Hematopoietic multipotent progenitor cell treated with erythropoietin and hydrocortisone succinate and interleukin-3 and kit ligand, for 8 days (in vitro differentiated cells): ENCODE results near the gene PHACTR2.
"Not testable (repeated sequence)": the region's sequence is repeated elsewhere in the genome, so short reads cannot be mapped to it uniquely, and the experiment has no call there.

ENCODE experiments used
- DNase-seq: peaks from one replicate; pipeline ENCODE4 v3.0.0-alpha.2; 2015

PHACTR2 gene

GRCh38 chr6:143677891-143678791 is at the start of gene PHACTR2:
Gene PHACTR2, plus strand, starts transcription at chr6:143677965. Its CDS starts 199 bp downstream, at chr6:143678164.
- peak; percentile 65 for DNase-seq

GRCh38 chr6:143629104-143630080 is 48.4 kb upstream of the PHACTR2 start:
- no peak for DNase-seq

- DNase-seq = not testable (repeated sequence)
Observed at GRCh38 chr6:143631196-143631595, 46.6 kb upstream of the PHACTR2 start.

GRCh38 chr6:143632894-143633293 is 44.9 kb upstream of the PHACTR2 start:
- DNase-seq = no peak

- DNase-seq = peak; percentile 12
Observed at GRCh38 chr6:143634486-143634885, 43.3 kb upstream of the PHACTR2 start.

GRCh38 chr6:143637691-143638090 is 40.1 kb upstream of the PHACTR2 start:
- DNase-seq = no peak

GRCh38 chr6:143642403-143642802 is 35.4 kb upstream of the PHACTR2 start:
- no peak for DNase-seq

- no peak for DNase-seq
Observed at GRCh38 chr6:143647191-143647590, 30.6 kb upstream of the PHACTR2 start.

- DNase-seq = no peak
Observed at GRCh38 chr6:143647732-143648131, 30.0 kb upstream of the PHACTR2 start.

- not testable (repeated sequence) for DNase-seq
Observed at GRCh38 chr6:143649319-143649718, 28.4 kb upstream of the PHACTR2 start.

- DNase-seq = not testable (repeated sequence)
Observed at GRCh38 chr6:143651328-143651727, 26.4 kb upstream of the PHACTR2 start.

- DNase-seq = no peak
Observed at GRCh38 chr6:143652841-143653331, 24.9 kb upstream of the PHACTR2 start.

- DNase-seq = no peak
Observed at GRCh38 chr6:143655541-143655940, 22.2 kb upstream of the PHACTR2 start.

- no peak for DNase-seq
Observed at GRCh38 chr6:143656026-143656425, 21.7 kb upstream of the PHACTR2 start.

- DNase-seq = no peak
Observed at GRCh38 chr6:143657809-143658208, 20.0 kb upstream of the PHACTR2 start.

GRCh38 chr6:143660170-143660569 is 17.6 kb upstream of the PHACTR2 start:
- DNase-seq = not testable (repeated sequence)

GRCh38 chr6:143664171-143664570 is 13.6 kb upstream of the PHACTR2 start:
- no peak for DNase-seq

GRCh38 chr6:143666007-143666406 is 11.8 kb upstream of the PHACTR2 start:
- not testable (repeated sequence) for DNase-seq

GRCh38 chr6:143669483-143669882 is 8.3 kb upstream of the PHACTR2 start:
- not testable (repeated sequence) for DNase-seq

GRCh38 chr6:143673669-143674068 is 4.1 kb upstream of the PHACTR2 start:
- no peak for DNase-seq

- no peak for DNase-seq
Observed at GRCh38 chr6:143674483-143675381, 3.0 kb upstream of the PHACTR2 start.

GRCh38 chr6:143675382-143675900 is 2.3 kb upstream of the PHACTR2 start:
- DNase-seq = no peak
